ENCODE results near the gene UBE2E2. TPM values are rescaled to one million over a fixed set of nuclear protein-coding genes. Genes with fewer than 3 reads are reported as not detected.

UBE2E2 gene
- polyA plus RNA-seq, 1 donor from 2014 or later, result 19.8 TPM

- Histone ChIP-seq H4K20me1 (ENCODE audit: insufficient read depth) (no peaks in the 10 kb centered on the region), H3K27ac (ENCODE audit: low read length) (no peak overlapping the region), H3F3A (ENCODE audit: insufficient read depth, low read length, poor library complexity, severe bottlenecking) (no peaks in the 10 kb centered on the region), H3K36me3 (ENCODE audit: insufficient read depth, low read length) (no peaks in the 10 kb centered on the region), H3K9ac (ENCODE audit: low read length) (no peak overlapping the region), H3K79me2 (replicated peaks; ENCODE audit: insufficient read depth, low read length) (no peaks in the 10 kb centered on the region), H3K4me2 (ENCODE audit: low read length) (no peak overlapping the region), H3K4me3 (ENCODE audit: low read length) (no peak overlapping the region), H3K27me3 (ENCODE audit: insufficient read depth, low read depth, low read length) (no peaks in the 10 kb centered on the region), H3K9me3 (ENCODE audit: low read length) (no peaks in the 10 kb centered on the region), H2AFZ (ENCODE audit: low read depth, low read length) (no peak overlapping the region), H3K9me2 (ENCODE audit: insufficient read depth, low read length) (no peaks in the 10 kb centered on the region)
- TF ChIP-seq REST (IDR thresholded peaks at IDR 0.05; ENCODE audit: borderline replicate concordance), result no peak
- TF ChIP-seq TAF1 (IDR thresholded peaks at IDR 0.05; ENCODE audit: low read depth), result no peak
- no peak for TF ChIP-seq SMC3 (conservative IDR thresholded peaks at IDR 0.05; ENCODE audit: poor library complexity)
- TF ChIP-seq CTCF (IDR thresholded peaks at IDR 0.05; ENCODE audit: poor library complexity, severe bottlenecking), result no peak
- no peak for TF ChIP-seq POLR2AphosphoS5 (IDR thresholded peaks at IDR 0.05)
- no peak for TF ChIP-seq EP300 (conservative IDR thresholded peaks at IDR 0.05; ENCODE audit: poor library complexity, severe bottlenecking)
- no peak for TF ChIP-seq RAD21 (conservative IDR thresholded peaks at IDR 0.05)
- TF ChIP-seq MXI1 (conservative IDR thresholded peaks at IDR 0.05; ENCODE audit: poor library complexity, severe bottlenecking), result no peak
- TF ChIP-seq EZH2 (IDR thresholded peaks at IDR 0.05; ENCODE audit: borderline replicate concordance, insufficient read depth, low read length, poor library complexity, severe bottlenecking), result no peak
Measured at GRCh38 chr3:23161896-23162570, 41.1 kb upstream of the UBE2E2 start.

- H3K9me3 ChIP-seq (ENCODE audit: low read length), result no peaks in the 10 kb centered on the region
- no peaks in the 10 kb centered on the region for H3F3A ChIP-seq (ENCODE audit: insufficient read depth, low read length, poor library complexity, severe bottlenecking)
- H3K27me3 ChIP-seq (ENCODE audit: insufficient read depth, low read depth, low read length), result no peaks in the 10 kb centered on the region
- no peak overlapping the region for H3K9ac ChIP-seq (ENCODE audit: low read length)
- no peak overlapping the region for H3K4me3 ChIP-seq (ENCODE audit: low read length)
- H3K36me3 ChIP-seq (ENCODE audit: insufficient read depth, low read length), result no peaks in the 10 kb centered on the region
- no peak overlapping the region for H3K4me2 ChIP-seq (ENCODE audit: low read length)
- H3K79me2 ChIP-seq (replicated peaks; ENCODE audit: insufficient read depth, low read length), result no peaks in the 10 kb centered on the region
- no peaks in the 10 kb centered on the region for H4K20me1 ChIP-seq (ENCODE audit: insufficient read depth)
- TF ChIP-seq SMC3 (conservative IDR thresholded peaks at IDR 0.05; ENCODE audit: poor library complexity) (no peak), TAF1 (IDR thresholded peaks at IDR 0.05; ENCODE audit: low read depth) (no peak), EZH2 (IDR thresholded peaks at IDR 0.05; ENCODE audit: borderline replicate concordance, insufficient read depth, low read length, poor library complexity, severe bottlenecking) (no peak), MXI1 (conservative IDR thresholded peaks at IDR 0.05; ENCODE audit: poor library complexity, severe bottlenecking) (no peak), REST (IDR thresholded peaks at IDR 0.05; ENCODE audit: borderline replicate concordance) (no peak), RAD21 (conservative IDR thresholded peaks at IDR 0.05) (no peak)
- no peaks in the 10 kb centered on the region for H3K9me2 ChIP-seq (ENCODE audit: insufficient read depth, low read length)
- H3K27ac ChIP-seq (ENCODE audit: low read length), result no peak overlapping the region
- no peak overlapping the region for H2AFZ ChIP-seq (ENCODE audit: low read depth, low read length)
Measured at GRCh38 chr3:23162934-23163333, 40.2 kb upstream of the UBE2E2 start.
